ENCODE measurements around the gene SLC6A6.

The SLC6A6 gene

GRCh38 chr3:14392803-14393319, 9.5 kb upstream of the SLC6A6 start:
- no peak overlapping the region for H3K4me3 ChIP-seq (ENCODE audit: insufficient read depth, low read length, poor library complexity, severe bottlenecking)
- H3K36me3 ChIP-seq (ENCODE audit: low read length), result no peaks in the 10 kb centered on the region
- no peaks in the 10 kb centered on the region for H3K79me2 ChIP-seq (ENCODE audit: insufficient read depth, low read length)
- H3K9me2 ChIP-seq (replicated peaks; ENCODE audit: insufficient read depth, low read length), result no peaks in the 10 kb centered on the region
- no peak overlapping the region for H3K9ac ChIP-seq (ENCODE audit: low read length)
- no peak overlapping the region for H2AFZ ChIP-seq (ENCODE audit: low read depth, low read length, severe bottlenecking)
- H4K20me1 ChIP-seq (ENCODE audit: low read depth, low read length), result no peaks in the 10 kb centered on the region
- H3K4me2 ChIP-seq (ENCODE audit: low read depth, low read length, poor library complexity, severe bottlenecking), result no peak overlapping the region
- no peak for TF ChIP-seq CTCF (IDR thresholded peaks at IDR 0.05; ENCODE audit: insufficient read depth, low read length, poor library complexity, severe bottlenecking)
- no peak for TF ChIP-seq EZH2phosphoT487 (conservative IDR thresholded peaks at IDR 0.05; ENCODE audit: low read length)
- H3F3A ChIP-seq (ENCODE audit: insufficient read depth), result peaks cover 11% of the 10 kb centered on the region
- no peaks in the 10 kb centered on the region for H3K27me3 ChIP-seq (ENCODE audit: low read length)
- no peaks in the 10 kb centered on the region for H3K9me3 ChIP-seq (ENCODE audit: insufficient read depth, low read length)
- H3K27ac ChIP-seq (ENCODE audit: low read depth, low read length), result no peak overlapping the region

- no peak overlapping the region for H3K4me3 ChIP-seq (ENCODE audit: insufficient read depth, low read length, poor library complexity, severe bottlenecking)
- peaks cover 11% of the 10 kb centered on the region for H3F3A ChIP-seq (ENCODE audit: insufficient read depth)
- H3K9me3 ChIP-seq (ENCODE audit: insufficient read depth, low read length), result no peaks in the 10 kb centered on the region
- H4K20me1 ChIP-seq (ENCODE audit: low read depth, low read length), result no peaks in the 10 kb centered on the region
- no peaks in the 10 kb centered on the region for H3K36me3 ChIP-seq (ENCODE audit: low read length)
- H3K27ac ChIP-seq (ENCODE audit: low read depth, low read length), result no peak overlapping the region
- H3K79me2 ChIP-seq (ENCODE audit: insufficient read depth, low read length), result no peaks in the 10 kb centered on the region
- H3K9me2 ChIP-seq (replicated peaks; ENCODE audit: insufficient read depth, low read length), result no peaks in the 10 kb centered on the region
- no peak overlapping the region for H3K9ac ChIP-seq (ENCODE audit: low read length)
- TF ChIP-seq CTCF (IDR thresholded peaks at IDR 0.05; ENCODE audit: insufficient read depth, low read length, poor library complexity, severe bottlenecking) (no peak), EZH2phosphoT487 (conservative IDR thresholded peaks at IDR 0.05; ENCODE audit: low read length) (no peak)
- no peaks in the 10 kb centered on the region for H3K27me3 ChIP-seq (ENCODE audit: low read length)
- H2AFZ ChIP-seq (ENCODE audit: low read depth, low read length, severe bottlenecking), result no peak overlapping the region
- H3K4me2 ChIP-seq (ENCODE audit: low read depth, low read length, poor library complexity, severe bottlenecking), result no peak overlapping the region
Measured at GRCh38 chr3:14393440-14394106, 8.8 kb upstream of the SLC6A6 start.

- no peak overlapping the region for H2AFZ ChIP-seq (ENCODE audit: low read depth, low read length, severe bottlenecking)
- H3K4me2 ChIP-seq (ENCODE audit: low read depth, low read length, poor library complexity, severe bottlenecking), result no peak overlapping the region
Measured at GRCh38 chr3:14396031-14396692, 6.2 kb upstream of the SLC6A6 start.

More at GRCh38 chr3:14396031-14396692, 6.2 kb upstream of the SLC6A6 start:
- TF ChIP-seq CTCF (IDR thresholded peaks at IDR 0.05; ENCODE audit: insufficient read depth, low read length, poor library complexity, severe bottlenecking) (no peak), EZH2phosphoT487 (conservative IDR thresholded peaks at IDR 0.05; ENCODE audit: low read length) (no peak)
- no peaks in the 10 kb centered on the region for H3K9me2 ChIP-seq (replicated peaks; ENCODE audit: insufficient read depth, low read length)
- H3K27me3 ChIP-seq (ENCODE audit: low read length), result no peaks in the 10 kb centered on the region
- no peak overlapping the region for H3K4me3 ChIP-seq (ENCODE audit: insufficient read depth, low read length, poor library complexity, severe bottlenecking)
- H3K79me2 ChIP-seq (ENCODE audit: insufficient read depth, low read length), result no peaks in the 10 kb centered on the region
- no peaks in the 10 kb centered on the region for H4K20me1 ChIP-seq (ENCODE audit: low read depth, low read length)
- H3K27ac ChIP-seq (ENCODE audit: low read depth, low read length), result no peak overlapping the region
- no peaks in the 10 kb centered on the region for H3K9me3 ChIP-seq (ENCODE audit: insufficient read depth, low read length)
- H3F3A ChIP-seq (ENCODE audit: insufficient read depth), result no peaks in the 10 kb centered on the region
- no peak overlapping the region for H3K9ac ChIP-seq (ENCODE audit: low read length)
- no peaks in the 10 kb centered on the region for H3K36me3 ChIP-seq (ENCODE audit: low read length)

Data from SU-DHL-6 (cell line).